Activated CD4-positive, alpha-beta T cell treated with anti-CD3 and anti-CD28 coated beads, Interleukin-10, Interleukin-2, amounts not matched to agents 100 ng/mL and 50 ng/mL, durations not matched to agents 16 hours and 8 hours (primary cell): Measurements from ENCODE around the gene NSD2.
A peak's percentile ranks its signal among the peaks of the same experiment; 100 is the strongest.
"Not testable (repeated sequence)": the region's sequence is repeated elsewhere in the genome, so short reads cannot be mapped to it uniquely, and the experiment has no call there.

Experiments
- DNase-seq: peaks from one replicate; pipeline ENCODE4 v3.0.0-alpha.2; 2020

NSD2 gene

GRCh38 chr4:1842339-1842895 is 28.8 kb upstream of the NSD2 start:
- DNase-seq, result no peak

DNA sequence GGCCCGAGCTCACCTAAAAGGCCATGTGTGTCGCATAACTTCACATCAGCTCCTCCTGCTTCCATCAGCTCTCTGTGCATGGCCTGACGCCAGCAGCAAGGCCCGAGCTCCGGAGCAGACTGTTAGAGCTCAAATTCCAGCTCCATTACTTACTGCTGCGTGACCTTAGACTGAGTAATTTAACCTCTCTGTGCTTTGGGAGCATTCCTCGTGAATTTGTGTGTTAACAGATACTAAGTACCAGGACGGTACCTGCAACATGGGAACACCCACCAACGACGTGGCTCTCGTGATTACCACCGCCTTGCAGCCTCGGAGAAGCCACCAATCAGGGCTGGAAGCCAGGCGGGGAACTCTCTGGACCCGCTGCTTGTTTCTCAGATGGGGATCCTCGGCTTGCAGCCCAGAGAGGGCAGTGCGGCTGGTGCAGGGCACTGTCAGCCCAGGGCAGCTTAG is 28.2 kb upstream of the NSD2 start:
- DNase-seq, result no peak

GRCh38 chr4:1843852-1844251 is 27.3 kb upstream of the NSD2 start:
- no peak for DNase-seq

GRCh38 chr4:1844618-1845017 is 26.6 kb upstream of the NSD2 start:
- not testable (repeated sequence) for DNase-seq

DNA sequence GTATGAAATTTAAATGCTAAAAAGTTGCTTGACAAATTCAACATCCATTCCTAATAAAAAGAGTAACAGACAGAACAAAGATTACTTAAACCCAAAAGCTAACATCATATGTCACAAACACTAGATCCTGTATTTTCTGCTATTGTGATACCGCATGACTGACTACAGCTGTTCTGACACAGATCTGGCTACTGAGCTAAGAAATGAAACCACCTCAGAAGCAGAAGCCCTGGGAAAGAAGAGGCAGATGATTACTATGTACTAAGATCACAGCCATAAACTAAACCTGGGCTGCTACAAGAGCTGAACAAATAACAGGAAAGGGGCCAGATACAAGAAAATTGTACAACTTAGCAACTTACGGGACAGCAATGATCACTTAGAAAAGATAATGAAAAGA is 24.6 kb upstream of the NSD2 start:
- no peak for DNase-seq

DNA sequence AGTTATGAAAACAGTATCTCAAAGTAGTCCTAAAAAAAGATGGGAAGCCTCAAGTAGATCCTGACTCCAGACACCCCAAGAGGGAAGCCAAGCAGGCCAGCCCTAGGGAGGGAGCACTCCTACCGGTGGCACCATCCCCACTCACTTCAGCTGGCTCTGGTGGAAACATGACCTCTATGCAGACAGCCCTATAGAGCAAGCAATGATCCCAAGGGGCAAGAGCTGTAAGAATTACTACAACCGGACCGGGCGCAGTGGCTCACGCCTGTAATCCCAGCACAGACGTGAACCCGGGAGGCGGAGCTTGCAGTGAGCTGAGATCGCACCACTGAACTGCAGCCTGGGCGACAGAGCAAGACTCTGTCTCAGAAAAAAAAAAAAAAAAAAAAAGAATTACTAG is 20.9 kb upstream of the NSD2 start:
- no peak for DNase-seq

- DNase-seq, result no peak
Measured at GRCh38 chr4:1851160-1851559, 20.0 kb upstream of the NSD2 start.

- no peak for DNase-seq
Measured at GRCh38 chr4:1851575-1852410, 19.4 kb upstream of the NSD2 start.

- no peak for DNase-seq
Measured at GRCh38 chr4:1852904-1853623, 18.1 kb upstream of the NSD2 start.

DNA sequence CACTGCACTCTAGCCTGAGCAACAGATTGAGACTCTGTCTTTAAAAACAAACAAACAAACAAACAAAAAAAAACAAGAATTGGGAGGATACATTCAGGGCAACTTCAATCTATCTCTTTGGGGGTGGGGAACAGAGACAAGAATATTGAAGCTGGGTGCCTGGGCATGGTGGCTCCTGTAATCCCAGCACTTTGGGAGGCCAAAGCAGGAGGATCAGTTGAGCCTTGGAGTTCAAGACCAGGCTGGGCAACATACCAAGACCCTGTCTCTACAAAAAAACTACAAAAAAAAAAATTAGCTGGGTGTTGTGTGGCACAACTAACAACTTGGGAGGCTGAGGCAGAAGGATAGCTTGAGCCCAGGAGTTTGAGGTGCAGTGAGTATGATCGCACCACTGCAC is 16.4 kb upstream of the NSD2 start:
- no peak for DNase-seq

DNA sequence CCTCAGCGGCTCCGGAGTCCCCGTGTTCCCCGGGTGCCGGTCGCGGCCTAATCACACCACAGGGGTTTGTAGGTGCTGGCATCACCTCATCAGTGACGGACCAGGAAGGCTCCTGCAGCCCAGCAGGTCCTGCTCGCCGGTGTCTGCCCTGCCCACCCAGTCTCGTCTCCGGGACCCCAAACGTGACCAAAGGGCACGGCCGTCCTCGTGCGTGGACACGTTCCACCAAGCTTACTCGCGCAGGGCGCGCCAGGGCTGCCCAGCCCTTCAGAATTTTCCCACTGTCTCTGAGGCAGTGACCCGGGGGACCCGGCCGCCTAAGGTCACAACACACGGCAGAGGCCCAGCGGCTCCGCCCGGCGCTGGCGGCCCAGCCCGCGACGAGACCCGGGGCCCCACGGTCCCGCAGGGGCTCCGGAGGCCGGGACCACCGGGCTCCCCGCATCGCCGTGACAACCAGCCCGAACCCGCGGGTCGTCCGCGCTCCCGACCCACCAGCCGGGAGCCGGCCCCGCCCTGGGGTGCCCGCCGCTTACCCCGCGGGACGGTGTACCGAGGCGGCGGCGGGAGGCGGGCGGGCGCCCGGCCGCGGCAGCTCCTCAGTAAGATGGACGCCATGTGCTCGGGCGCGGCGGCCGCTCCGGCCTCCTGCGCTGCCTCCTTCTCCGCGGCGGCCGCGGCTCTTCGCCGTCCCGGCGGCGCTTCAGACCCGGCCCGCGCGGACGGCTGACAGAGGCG is 15.7 kb upstream of the NSD2 start:
- peak; percentile 40 for DNase-seq

DNA sequence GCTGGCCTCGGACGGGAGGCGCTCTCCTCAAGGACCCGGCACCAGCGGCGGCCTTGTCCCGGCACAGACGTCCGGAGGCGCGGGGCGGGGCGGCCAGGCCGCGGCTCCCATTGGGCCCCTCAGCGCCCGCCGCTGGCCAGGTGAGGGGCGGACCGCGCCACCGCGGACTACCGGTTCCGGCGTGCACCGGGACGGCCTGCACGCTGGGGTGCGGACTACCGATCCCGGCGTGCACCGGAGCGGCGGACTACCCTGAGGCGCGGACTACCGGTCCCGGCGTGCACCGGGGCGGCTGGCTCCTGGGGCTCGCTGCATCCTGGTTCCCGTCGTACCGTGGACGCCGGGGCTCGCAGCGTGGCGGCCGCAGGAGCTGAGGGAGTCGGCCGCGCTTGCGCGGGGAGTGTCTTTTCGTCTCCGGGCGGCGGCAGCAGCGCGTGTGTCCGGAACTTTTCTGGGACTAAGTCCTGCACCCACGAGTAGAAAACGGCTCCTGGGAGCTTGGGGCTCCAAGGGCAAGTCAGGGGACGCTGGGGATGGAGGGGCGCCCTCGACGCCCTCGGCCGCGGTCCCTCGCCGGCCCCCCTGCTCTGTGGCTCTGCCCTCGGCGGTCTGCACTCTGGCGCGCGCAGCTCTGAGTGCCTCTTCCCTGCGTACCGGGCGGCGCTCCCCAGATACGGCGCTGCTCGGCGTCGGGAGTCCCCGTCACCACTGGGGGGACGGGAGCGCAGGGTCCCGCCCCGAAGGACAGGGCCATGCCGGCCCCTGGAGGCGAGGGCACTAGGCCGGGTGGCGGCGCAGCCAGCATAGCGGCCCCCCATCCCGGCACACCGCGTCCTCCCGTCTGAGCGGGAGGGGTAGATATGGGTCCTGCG is 14.9 kb upstream of the NSD2 start, which contains the start of gene LETM1:
LETM1 (minus strand) TSS at position 86 of the 872 bp plus-strand sequence. CDS start 206 bp downstream, outside the sequence.
- peak; percentile 98 for DNase-seq

DNA sequence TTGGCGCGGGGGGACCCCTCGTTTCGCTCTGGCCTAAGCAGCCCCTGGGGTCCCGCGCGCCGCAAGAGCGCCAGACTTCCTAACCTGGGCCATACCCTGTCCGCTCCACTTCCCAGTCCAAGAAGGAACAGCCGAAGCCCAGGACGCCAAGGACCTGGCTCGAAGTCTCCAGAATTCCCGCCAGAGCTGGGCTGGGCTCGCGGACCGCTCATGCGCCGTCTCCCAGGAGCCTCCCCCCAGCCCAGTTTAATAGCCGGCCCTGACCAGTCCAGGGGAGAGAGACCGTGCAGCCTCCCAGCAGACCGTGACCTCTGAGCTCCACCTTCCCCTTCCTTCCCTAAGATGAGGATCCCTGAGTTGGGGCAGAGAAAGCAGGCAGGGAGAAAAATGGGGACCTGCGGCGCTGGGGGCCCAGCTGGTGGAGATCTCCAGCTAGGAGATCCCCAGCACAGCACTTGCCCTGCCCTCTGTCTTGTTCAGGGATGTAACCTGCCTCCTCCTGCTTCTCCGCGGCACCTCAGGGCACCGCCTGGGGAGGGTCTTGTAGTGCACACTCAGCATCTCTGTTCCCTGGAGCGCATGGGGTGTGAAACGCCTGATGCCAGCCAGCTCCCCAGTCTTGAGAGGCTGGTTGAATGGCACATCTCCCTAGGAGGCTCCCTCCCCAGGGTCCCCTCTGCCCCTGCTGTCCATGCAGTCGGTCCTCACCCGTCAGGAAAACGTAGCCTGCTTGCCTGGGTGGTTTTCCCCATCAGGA is 14.1 kb upstream of the NSD2 start:
- no peak for DNase-seq

- no peak for DNase-seq
Measured at GRCh38 chr4:1857931-1858330, 13.3 kb upstream of the NSD2 start.

GRCh38 chr4:1859389-1859753 is 11.8 kb upstream of the NSD2 start:
- DNase-seq, result no peak

- DNase-seq, result no peak
Measured at GRCh38 chr4:1862055-1862911, 8.9 kb upstream of the NSD2 start.

DNA sequence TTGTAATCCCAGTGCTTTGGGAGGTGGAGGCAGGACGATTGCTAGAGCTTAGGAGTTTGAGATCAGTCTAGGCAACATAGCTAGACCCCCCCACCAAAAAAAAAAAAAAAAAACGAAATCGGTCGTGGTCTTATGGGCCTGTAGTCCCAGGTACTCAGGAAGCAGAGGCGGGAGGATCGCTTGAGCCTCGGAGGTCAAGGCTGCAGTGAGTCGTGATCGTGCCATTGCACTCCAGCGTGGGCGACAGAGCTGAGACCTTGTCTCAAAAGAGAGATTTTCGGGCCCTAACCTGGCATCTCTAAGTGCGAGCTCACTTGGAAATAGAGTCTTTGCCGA is 8.3 kb upstream of the NSD2 start:
- DNase-seq, result no peak

DNA sequence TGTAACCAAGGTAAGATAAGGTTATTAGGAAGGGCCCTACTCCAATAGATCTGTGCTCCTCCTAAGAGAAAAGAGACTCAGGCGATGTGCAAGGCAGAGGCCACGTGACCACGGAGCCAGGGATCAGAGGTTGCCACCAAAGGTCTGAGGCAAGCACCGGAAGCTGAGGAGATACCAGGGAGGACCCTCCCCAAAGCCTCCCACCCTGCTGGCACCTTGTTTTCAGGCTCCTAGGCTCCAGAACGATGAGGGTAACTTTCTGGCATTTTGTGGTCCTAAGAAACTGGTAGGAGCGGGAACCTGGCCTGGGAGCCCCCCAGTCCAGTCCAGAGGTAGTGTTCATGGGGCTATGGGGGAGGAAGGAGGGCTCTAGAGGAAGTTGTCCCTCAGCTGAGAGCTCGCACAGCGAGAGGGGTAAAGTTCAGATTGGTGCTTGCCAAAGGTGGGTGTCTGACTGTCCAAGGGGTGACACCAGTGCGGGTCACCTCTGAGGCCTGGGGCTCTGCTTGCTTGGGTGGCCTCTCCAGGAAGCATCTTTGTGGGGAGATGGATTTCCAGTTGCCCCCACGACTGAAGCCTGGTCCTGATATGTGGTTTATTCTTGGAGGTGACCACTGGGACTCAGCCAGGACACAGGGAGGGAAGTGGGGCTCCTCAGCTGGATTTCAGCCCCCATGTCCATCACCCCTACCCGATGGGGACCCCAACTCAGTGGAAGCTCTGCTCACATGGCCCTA is 7.7 kb upstream of the NSD2 start:
- no peak for DNase-seq

GRCh38 chr4:1864076-1865008 is 6.9 kb upstream of the NSD2 start:
- DNase-seq, result no peak
